Caco-2 (cell line): ENCODE results near the gene DNER. TPM values are rescaled to one million over a fixed set of nuclear protein-coding genes. Genes with fewer than 3 reads are reported as not detected.

Experiments
- BruUV-seq: library from RNA; stranded (reverse); fragments of 400-500 nt; replicated peaks from 2 replicates; lab custom pipeline; 2021; lab: Mats Ljungman, UMichigan
- CTCF ChIA-PET: fragments of 300-600 bp; sonication (Branson Sonifier 250); formaldehyde crosslinking; loops from one replicate; lab custom pipeline; 2022; ENCODE audit warnings: antibody characterized with exemption; lab: Charles Lee
- POLR2A ChIA-PET: fragments of 300-600 bp; sonication (Branson Sonifier 250); formaldehyde crosslinking; loops from one replicate; lab custom pipeline; 2022; ENCODE audit warnings: antibody characterized with exemption; lab: Charles Lee
- DNase-seq, 2 experiments: peaks; one replicate each; pipeline versions ENCODE4 v3.0.0 to v3.0.0-alpha.2; 2020 to 2022
- H3K27me3 ChIP-seq: replicated peaks from 2 replicates; pipeline ENCODE4 v1.6.0; 2011; ENCODE audit warnings: low read length; ENCODE audit not compliant: control insufficient read depth, insufficient read depth
- H3K36me3 ChIP-seq: 2 replicates; pipeline ENCODE4 v1.5.1; 2011; ENCODE audit warnings: low read length; ENCODE audit not compliant: control insufficient read depth, insufficient read depth
- H3K4me1 ChIP-seq: fragments of 250-450 bp; sonication (Bioruptor Pico); 2 replicates; pipeline ENCODE4 v1.5.1; 2020; ENCODE audit warnings: mild to moderate bottlenecking
- H3K4me3 ChIP-seq: 2 replicates; pipeline ENCODE4 v1.5.1; 2011; ENCODE audit warnings: low read depth, mild to moderate bottlenecking, control low read depth, low read length
- H3K9me3 ChIP-seq: fragments of 250-450 bp; sonication (Bioruptor Pico); 2 replicates; pipeline ENCODE4 v1.5.1; 2020; ENCODE audit warnings: mild to moderate bottlenecking, moderate library complexity
- H3K27ac Mint-ChIP-seq: one replicate; pipeline ENCODE4 v1.8.0; 2022; ENCODE audit warnings: mixed read lengths; ENCODE audit not compliant: unreplicated experiment
- H3K27me3 Mint-ChIP-seq: one replicate; pipeline ENCODE4 v1.8.0; 2022; ENCODE audit warnings: mixed read lengths; ENCODE audit not compliant: insufficient read depth, unreplicated experiment
- H3K36me3 Mint-ChIP-seq: one replicate; pipeline ENCODE4 v1.8.0; 2022; ENCODE audit warnings: mild to moderate bottlenecking, mixed read lengths; ENCODE audit not compliant: insufficient read depth, unreplicated experiment
- H3K4me1 Mint-ChIP-seq: one replicate; pipeline ENCODE4 v1.8.0; 2022; ENCODE audit warnings: low read depth, mixed read lengths; ENCODE audit not compliant: unreplicated experiment
- H3K4me3 Mint-ChIP-seq: one replicate; pipeline ENCODE4 v1.8.0; 2022; ENCODE audit warnings: mild to moderate bottlenecking, moderate library complexity, mixed read lengths; ENCODE audit not compliant: unreplicated experiment
- H3K9me3 Mint-ChIP-seq: one replicate; pipeline ENCODE4 v1.8.0; 2022; ENCODE audit warnings: mixed read lengths; ENCODE audit not compliant: unreplicated experiment
- intact Hi-C: fragments of 100-400 bp; cut with micrococcal nuclease; formaldehyde crosslinking; loops from one replicate; pipeline ENCODE4 v1.10.0; 2022; ENCODE audit not compliant: unreplicated experiment
- total RNA-seq: library from RNA; stranded (reverse); gene quantifications from 2 replicates; pipeline ENCODE4 v1.2.3, GENCODE V29; 2022
- TF ChIP-seq, protein P1 (sequence below), 2 experiments: fragments of 200-600 bp in 1 of 2; IDR thresholded peaks; 1 replicate in 1 of 2; 2 replicates in 1 of 2; pipeline versions ENCODE4 v1.5.1 to v1.8.0; 2011 to 2022; ENCODE audit warnings: antibody characterized with exemption in 1 of 2, control low read depth in 1 of 2, inconsistent platforms in 1 of 2, low read depth in 1 of 2, low read length in 1 of 2, mild to moderate bottlenecking in 1 of 2, moderate library complexity in 1 of 2; ENCODE audit not compliant: insufficient read depth in 1 of 2, severe bottlenecking in 1 of 2, unreplicated experiment in 1 of 2

The DNER gene
- total RNA-seq, 1 experiment from 2014 or later = not detected

- BruUV-seq = no TSS peak
- Mint-ChIP-seq H3K9me3 (no peaks in the 10 kb centered on the region), H3K27me3 (peaks cover 6% of the 10 kb centered on the region), H3K36me3 (no peaks in the 10 kb centered on the region), H3K4me3 (no peak overlapping the region), H3K4me1 (no peaks in the 10 kb centered on the region), H3K27ac (no peak overlapping the region)
- Histone ChIP-seq H3K4me3 (no peak overlapping the region), H3K4me1 (no peaks in the 10 kb centered on the region), H3K9me3 (no peaks in the 10 kb centered on the region), H3K27me3 (no peaks in the 10 kb centered on the region), H3K36me3 (no peaks in the 10 kb centered on the region)
- ChIA-PET POLR2A (no interaction called here), CTCF (no interaction called here)
- TF ChIP-seq, protein P1, sequence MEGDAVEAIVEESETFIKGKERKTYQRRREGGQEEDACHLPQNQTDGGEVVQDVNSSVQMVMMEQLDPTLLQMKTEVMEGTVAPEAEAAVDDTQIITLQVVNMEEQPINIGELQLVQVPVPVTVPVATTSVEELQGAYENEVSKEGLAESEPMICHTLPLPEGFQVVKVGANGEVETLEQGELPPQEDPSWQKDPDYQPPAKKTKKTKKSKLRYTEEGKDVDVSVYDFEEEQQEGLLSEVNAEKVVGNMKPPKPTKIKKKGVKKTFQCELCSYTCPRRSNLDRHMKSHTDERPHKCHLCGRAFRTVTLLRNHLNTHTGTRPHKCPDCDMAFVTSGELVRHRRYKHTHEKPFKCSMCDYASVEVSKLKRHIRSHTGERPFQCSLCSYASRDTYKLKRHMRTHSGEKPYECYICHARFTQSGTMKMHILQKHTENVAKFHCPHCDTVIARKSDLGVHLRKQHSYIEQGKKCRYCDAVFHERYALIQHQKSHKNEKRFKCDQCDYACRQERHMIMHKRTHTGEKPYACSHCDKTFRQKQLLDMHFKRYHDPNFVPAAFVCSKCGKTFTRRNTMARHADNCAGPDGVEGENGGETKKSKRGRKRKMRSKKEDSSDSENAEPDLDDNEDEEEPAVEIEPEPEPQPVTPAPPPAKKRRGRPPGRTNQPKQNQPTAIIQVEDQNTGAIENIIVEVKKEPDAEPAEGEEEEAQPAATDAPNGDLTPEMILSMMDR (IDR thresholded peaks at IDR 0.05; ENCODE audit: insufficient read depth in 1 of 2, low read depth in 1 of 2, low read length in 1 of 2, severe bottlenecking in 1 of 2, unreplicated experiment in 1 of 2) = no peak
- intact Hi-C loops = no loop called here
- DNase-seq = no peak
These were observed 53.4 kb downstream of the DNER start for GRCh38 chr2:229660951-229661350.

GRCh38 chr2:229660391-229660790 lies 54.0 kb downstream of the DNER start:
- ChIA-PET CTCF (no interaction called here), POLR2A (no interaction called here)
- Histone ChIP-seq H3K27me3 (no peaks in the 10 kb centered on the region), H3K36me3 (no peaks in the 10 kb centered on the region), H3K4me3 (no peak overlapping the region), H3K4me1 (no peaks in the 10 kb centered on the region), H3K9me3 (no peaks in the 10 kb centered on the region)
- H3K27me3 Mint-ChIP-seq = peaks cover 6% of the 10 kb centered on the region
- H3K36me3 Mint-ChIP-seq = no peaks in the 10 kb centered on the region
- no peak overlapping the region for H3K27ac Mint-ChIP-seq
- TF ChIP-seq, protein P1 (IDR thresholded peaks at IDR 0.05; ENCODE audit: insufficient read depth in 1 of 2, low read depth in 1 of 2, low read length in 1 of 2, severe bottlenecking in 1 of 2, unreplicated experiment in 1 of 2) = no peak
- no peak overlapping the region for H3K4me3 Mint-ChIP-seq
- no peaks in the 10 kb centered on the region for H3K4me1 Mint-ChIP-seq
- no peak for DNase-seq
- intact Hi-C loops = no loop called here
- H3K9me3 Mint-ChIP-seq = no peaks in the 10 kb centered on the region
- BruUV-seq = no TSS peak

- H3K4me1 Mint-ChIP-seq = no peaks in the 10 kb centered on the region
- H3K4me3 Mint-ChIP-seq = no peak overlapping the region
- Histone ChIP-seq H3K9me3 (no peaks in the 10 kb centered on the region), H3K4me3 (no peak overlapping the region), H3K4me1 (no peaks in the 10 kb centered on the region), H3K36me3 (no peaks in the 10 kb centered on the region), H3K27me3 (no peaks in the 10 kb centered on the region)
- ChIA-PET CTCF (no interaction called here), POLR2A (no interaction called here)
- H3K36me3 Mint-ChIP-seq = no peaks in the 10 kb centered on the region
- TF ChIP-seq, protein P1 (IDR thresholded peaks at IDR 0.05; ENCODE audit: insufficient read depth in 1 of 2, low read depth in 1 of 2, low read length in 1 of 2, severe bottlenecking in 1 of 2, unreplicated experiment in 1 of 2) = no peak
- intact Hi-C loops = no loop called here
- peaks cover 4% of the 10 kb centered on the region for H3K27me3 Mint-ChIP-seq
- H3K9me3 Mint-ChIP-seq = no peaks in the 10 kb centered on the region
- no peak overlapping the region for H3K27ac Mint-ChIP-seq
- no peak for DNase-seq
- no TSS peak for BruUV-seq
These were observed 56.4 kb downstream of the DNER start for GRCh38 chr2:229658004-229658403.
